HG03159 (cell line): ENCODE measurements around the gene CSTF2T.

Experiments
- ATAC-seq: cut with Tn5 transposase; IDR thresholded peaks from one replicate; pipeline ENCODE4 v1.9.1; 2021; ENCODE audit warnings: mild to moderate bottlenecking, moderate library complexity; ENCODE audit not compliant: unreplicated experiment

Gene CSTF2T, protein sequence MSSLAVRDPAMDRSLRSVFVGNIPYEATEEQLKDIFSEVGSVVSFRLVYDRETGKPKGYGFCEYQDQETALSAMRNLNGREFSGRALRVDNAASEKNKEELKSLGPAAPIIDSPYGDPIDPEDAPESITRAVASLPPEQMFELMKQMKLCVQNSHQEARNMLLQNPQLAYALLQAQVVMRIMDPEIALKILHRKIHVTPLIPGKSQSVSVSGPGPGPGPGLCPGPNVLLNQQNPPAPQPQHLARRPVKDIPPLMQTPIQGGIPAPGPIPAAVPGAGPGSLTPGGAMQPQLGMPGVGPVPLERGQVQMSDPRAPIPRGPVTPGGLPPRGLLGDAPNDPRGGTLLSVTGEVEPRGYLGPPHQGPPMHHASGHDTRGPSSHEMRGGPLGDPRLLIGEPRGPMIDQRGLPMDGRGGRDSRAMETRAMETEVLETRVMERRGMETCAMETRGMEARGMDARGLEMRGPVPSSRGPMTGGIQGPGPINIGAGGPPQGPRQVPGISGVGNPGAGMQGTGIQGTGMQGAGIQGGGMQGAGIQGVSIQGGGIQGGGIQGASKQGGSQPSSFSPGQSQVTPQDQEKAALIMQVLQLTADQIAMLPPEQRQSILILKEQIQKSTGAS

DNA sequence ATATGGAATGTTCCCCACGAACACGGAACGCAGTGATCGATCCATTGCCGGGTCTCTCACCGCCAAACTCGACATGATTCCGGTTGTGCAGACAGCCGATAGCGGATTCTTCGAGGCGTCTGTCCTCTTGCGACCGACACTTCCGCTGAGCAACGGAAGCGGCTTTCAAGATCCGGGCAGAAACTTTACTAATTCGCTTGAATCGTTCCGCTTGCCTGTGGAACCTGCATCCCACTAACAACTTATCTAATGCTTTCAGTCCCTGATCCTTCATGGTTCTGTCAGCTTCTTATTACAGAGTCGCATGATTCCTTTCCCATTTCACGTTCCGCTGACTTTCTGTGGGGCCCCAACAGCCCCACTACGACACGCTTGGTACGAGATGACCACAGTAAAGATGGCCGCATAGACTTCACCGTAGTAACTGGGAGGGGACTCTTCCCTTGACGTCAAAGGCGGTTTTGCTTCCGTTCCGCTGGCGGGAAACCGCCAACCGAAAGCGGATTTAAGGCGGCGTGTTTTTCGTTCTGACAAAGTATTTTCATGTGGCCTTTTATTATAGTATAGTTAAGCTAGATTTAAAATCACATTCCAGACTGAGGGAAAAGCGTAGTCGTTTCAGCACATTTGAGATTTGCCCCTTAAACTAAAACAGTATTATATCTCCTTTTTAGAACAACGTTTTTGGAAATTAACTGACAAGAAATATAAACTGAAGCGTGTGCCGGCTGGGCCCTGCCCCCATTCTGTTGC lies at the start of gene CSTF2T:
CSTF2T (minus strand) TSS at position 121 of the 753 bp plus-strand sequence; CDS start at position 75, 46 bp downstream.
- peak; percentile 95 for ATAC-seq

DNA sequence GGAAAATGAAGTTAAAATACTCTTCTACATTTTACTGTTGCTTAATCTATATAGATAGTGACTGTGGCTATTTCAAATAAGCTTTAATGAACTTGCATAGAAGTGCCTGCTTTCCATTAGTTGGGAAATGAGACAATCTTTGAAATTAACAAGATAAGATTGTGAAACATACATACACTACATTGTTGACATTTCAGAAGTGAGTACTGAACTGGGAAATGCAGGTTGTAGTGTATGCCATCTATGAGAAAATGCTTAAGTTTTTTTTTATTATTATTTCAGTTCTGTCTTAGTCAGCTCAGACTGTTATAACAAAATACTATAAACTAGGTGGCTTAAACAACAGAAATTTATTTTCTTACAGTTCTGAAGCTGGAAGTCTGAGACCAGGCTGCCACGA lies 49.6 kb upstream of the CSTF2T start:
- no peak for ATAC-seq

DNA sequence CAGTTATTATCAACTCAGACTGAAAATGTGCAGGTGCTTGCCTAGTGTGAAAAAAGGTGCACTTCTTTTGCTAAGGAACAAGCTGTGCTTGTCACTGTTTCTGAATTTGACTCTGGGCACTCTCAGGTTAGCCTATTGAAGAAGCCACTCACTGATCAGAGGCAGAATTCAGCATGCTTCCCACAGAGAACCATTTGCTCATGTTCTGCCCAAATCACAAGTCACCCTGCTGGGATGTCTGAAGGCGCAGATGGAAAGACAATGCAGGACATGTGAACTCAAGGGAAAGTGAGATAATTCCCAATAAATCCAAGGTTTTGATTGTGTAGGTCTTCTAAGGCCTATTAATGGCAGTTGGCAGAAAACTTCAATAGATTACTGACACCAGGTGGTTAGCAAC lies 47.8 kb upstream of the CSTF2T start:
- ATAC-seq = no peak

DNA sequence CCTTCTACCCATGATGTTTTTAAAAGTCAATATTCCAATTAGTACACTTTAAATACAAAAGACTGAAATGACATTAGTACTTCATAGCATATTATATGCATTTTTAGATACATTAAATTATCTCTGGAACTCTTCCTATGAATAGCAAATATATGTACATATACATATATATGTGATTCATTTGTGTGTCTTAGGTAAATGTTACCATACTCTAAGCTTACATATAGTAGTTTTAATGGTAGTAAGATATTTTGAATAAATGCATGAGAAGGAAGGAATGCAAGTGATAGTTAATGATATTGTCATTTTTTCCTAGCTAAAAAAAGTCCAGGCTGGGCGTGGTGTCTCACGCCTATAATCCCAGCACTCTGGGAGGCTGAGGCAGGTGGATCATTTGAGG lies 46.0 kb upstream of the CSTF2T start:
- no peak for ATAC-seq

DNA sequence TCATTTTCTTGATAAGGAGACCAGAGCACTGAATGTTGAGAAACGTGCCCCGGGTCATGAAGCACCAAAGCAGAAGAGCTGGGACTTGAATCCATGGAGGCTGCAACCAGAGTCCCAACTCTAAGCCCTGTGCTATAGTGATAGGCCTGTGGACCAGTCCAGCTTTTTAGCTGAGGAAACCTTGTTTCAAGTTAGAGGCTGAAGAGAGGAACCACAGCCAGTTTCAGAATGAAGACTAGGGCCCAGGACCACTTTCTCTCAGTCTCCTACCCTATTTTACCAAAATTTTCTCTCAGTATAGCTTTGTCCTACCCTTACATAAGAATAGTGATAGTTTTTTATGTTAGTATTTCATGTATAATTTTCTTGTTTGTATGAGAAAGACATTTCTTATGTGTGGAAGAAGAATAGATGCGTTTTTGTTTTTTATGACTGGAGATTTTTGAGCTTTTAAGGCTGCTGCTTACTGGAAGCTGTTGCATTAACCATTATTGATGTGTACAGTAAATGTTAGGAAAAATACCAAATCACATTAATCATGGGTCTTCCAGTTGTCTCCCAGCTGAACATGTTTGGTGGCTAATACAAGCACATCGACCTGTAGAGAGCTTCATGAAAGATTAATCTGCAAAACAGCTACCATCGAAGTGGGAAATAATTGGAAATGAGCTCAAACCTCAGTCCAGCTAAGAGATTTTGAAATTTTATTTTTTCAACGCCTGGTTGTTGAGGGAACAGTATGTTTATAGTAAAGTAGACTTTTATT lies 45.0 kb upstream of the CSTF2T start:
- ATAC-seq = no peak

DNA sequence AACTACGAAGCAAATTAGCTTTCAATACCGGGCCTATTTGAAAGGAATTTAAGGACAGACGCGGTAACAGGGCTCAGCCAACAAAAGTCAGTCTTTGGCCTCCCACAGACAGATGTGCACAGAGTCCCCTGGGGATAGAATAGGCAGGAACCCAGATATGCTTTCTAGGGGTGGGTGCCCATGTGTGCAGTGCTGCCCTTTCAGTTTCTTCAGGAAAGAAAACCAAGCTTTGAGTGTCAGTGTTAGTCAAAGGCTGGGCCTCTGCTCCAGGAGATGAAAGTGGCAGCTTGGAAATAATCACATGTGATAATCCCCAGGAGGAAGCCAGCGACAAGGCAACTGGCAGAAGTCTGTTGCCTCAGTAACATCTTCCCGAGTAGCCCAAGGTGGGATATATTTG lies 43.8 kb upstream of the CSTF2T start:
- peak; percentile 94 for ATAC-seq

DNA sequence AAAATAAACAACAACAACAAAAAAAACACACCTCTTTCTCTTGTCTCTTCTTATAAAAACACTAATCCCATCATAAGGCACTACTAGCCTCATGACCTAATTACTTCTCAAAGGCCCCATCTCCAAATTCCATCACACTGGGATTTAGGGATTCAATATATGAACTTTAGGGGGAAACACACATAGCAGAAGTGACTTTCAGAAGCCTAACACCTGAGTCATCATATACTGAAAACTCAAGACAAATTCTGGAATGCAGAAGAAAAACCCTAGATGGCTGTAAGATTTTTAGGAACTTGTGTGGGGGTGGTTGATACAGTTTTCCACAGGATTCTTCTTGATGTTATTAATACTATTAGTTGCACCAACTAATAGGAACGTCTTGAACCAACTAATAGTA lies 33.7 kb upstream of the CSTF2T start:
- ATAC-seq = no peak

DNA sequence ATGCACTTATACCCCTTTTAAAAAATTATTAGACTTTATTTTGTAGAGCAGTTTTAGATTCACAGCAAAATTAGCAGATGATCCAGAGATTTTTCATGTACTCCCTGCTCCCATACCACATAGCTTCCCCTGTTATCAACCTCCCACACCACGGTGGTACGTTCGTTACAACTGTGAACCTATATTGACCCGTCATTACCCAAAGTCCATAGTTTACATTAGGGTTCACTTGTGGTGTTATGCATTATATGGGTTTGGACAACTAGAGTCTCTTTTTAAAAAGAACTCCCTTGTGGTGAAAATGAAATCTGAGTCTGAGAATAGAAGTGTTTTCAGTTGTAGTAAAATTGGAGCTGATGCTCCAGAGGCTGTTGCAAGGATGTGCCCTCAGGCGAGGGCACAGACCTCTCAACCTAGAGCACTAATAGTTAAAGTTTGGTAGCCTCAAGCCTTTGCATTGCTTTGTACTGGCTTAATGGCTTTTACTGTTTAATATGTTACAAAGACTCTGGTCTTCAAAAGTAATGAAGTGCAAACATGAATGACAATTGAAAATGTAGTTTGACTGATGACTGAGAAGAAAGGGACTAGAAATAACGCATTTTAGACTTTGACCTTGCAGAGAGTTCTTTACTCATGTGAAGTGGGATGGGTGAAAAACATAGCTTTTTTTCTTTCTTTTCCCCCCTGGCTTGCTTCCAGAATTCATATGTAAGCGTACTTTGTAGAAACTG lies 30.6 kb upstream of the CSTF2T start:
- ATAC-seq = no peak

DNA sequence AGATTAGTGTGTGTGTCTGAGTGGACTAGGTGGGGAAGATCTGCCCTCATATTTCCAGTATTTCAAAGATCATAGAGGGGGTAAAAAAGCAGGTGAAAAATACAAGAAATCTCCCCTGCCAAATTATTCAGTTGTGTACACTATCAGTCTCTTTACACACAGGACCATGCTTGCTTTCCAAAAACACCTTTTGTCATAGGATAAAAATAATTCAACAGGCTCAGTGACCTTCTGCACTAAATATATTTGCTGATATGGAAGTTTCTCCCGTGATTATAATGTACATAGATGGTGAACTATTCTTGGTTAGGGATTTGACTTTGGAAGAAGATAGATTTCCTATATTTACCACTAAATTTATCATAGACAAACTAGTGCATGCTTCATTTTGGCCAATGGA lies 24.6 kb upstream of the CSTF2T start:
- no peak for ATAC-seq

DNA sequence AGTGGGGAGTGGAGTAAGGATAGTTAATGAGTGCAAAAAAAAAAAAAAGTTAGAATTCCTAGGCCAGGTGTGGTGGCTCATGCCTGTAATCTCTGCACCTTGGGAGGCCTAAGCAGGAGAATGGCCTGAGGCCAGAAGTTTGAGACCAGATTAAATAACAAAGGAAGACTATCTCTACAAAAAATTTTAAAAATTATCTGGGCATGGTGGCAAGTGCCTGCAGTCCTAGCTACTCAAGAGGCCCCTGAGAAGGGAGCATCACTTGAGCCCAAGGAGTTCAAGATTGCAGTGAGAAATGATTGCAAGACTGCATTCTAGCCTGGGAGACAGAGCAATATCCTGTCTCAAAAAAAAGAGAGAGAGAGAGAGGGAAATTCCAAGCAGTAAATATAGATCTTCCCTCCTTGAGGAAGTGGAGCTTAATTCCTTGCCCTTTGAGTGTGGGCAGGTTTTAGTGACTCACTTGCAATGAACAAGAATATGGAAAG lies 19.5 kb upstream of the CSTF2T start:
- no peak for ATAC-seq

DNA sequence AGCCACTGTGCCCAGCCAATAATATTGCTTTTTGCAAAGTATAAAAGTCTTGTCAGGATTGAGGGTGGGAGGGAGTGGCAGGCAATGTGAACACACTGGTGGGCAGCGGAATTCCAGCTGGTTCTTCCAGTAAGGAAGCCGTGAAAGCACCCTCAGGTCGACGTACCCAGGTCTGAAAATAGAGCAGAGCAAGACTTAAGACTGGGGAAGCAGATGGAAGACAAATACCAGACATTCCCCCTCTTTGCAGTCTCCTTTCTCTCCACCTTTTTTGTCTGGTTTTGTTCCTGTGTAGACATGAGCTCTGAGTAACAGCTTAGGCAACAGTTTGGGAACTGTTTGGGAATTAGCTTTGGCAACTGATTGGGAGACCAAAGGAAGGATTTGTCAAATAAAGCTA lies 17.6 kb upstream of the CSTF2T start:
- no peak for ATAC-seq

DNA sequence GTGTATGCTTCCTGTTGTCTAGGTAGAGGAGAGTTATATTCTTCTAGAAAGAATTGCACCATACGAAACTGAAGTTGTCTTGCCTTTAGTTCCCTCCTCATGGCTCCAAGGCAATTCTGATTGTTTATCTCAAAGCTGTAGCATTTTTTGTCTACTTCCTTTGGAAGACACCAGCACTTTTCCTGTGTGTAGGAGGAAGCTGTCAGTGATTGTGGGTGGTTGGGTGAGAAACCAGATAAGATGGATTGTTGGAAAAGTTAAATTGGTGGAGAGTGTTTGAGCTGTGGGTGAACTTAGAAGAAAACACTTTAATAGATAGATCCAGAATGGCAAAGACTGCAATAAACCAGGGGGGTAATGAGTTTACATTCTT lies 12.1 kb upstream of the CSTF2T start:
- ATAC-seq = no peak

DNA sequence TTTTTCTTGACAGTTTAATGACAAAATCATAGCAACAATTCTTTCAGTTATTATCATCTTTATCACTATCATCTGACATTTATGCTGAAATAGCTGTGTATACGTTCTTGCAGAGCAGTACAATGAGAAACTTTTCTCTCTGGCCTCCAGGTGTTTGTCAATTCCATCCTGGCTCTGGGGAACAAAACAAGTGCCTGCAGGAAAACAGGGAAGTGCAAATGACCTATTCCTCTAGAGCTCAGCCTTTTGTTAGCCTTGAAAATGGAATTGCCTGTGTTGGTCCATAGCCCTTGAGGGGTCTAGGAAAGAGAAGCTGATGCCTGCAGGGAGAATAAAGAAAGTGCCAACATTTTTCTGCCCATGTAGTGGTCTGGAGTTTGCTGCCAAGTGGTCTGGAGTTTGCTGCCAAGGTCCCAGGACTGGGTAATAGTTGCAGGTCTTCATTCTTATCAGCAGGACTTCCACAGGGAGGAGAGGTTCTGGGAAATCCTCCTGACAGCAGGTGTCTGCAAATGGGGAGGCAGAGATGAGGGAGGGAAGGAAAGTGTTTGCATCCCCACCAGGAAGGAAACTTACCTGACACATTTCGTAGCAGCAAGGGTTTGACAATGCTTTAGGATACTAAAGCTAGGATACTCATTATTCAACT lies 10.1 kb upstream of the CSTF2T start:
- no peak for ATAC-seq

DNA sequence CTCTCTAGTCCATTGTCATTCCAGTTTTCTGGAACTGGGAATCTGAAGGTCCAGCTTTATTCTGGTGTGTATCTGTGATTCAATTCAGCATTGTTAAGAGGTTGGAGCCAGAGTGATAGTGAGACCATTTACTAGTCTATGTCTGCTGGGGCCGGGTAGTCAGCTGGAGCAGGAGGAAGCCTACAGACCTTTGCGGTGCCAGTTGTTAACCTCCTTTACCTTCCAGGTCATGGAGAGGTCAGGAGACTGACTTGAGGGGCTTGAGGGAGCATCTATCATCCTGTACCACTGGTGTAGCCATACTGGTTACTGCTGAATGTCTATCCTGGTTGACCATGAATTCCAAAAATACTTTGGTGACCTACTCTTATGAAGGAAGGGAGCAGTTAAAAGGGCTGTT lies 9.2 kb upstream of the CSTF2T start:
- no peak for ATAC-seq

DNA sequence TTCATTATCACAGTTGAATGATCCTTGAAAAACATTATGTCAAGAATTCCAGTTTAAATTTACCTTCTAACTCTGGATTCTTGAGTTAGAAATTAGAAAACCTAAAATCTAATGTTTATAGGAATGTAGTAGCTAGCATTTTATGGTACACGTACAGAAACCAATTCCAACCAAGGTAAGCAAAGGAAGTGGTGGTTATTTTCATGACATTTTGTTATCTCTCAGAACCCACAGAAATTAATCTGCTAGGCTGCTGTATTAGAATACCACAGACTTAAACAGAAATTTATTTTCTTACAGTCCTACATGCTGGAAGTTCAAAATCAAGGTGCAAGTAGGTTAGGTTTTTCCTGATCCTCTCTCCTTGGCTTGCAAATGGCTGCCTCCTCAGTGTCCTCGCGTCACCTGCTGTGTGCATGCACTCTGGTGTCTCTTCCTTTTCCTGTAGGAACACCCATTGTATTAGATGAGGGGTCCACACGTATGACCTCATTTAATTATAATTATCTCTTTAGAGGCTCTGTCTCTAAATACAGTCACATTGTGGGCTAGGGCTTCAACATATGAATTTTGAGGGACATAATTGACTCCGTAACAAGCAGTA lies 8.5 kb upstream of the CSTF2T start:
- ATAC-seq = no peak

DNA sequence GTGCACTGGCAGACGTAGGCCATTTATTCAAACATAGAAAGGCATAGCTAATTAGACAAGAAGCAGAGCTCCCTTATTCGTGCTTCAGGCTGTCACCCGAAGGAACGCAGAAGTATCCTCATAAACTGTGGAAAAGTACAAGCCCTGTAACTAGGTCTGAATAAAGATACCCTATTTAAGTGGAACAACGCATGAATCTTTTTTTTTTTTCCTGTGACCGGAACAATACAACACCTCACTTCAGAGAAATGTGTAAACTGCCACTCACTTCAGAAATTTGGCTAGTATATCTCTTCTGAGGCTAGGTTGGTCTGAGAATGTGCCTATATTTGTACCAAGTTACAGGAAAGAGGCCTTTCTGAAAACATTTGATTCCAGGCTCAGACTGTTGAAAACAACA lies 8.0 kb upstream of the CSTF2T start:
- no peak for ATAC-seq

DNA sequence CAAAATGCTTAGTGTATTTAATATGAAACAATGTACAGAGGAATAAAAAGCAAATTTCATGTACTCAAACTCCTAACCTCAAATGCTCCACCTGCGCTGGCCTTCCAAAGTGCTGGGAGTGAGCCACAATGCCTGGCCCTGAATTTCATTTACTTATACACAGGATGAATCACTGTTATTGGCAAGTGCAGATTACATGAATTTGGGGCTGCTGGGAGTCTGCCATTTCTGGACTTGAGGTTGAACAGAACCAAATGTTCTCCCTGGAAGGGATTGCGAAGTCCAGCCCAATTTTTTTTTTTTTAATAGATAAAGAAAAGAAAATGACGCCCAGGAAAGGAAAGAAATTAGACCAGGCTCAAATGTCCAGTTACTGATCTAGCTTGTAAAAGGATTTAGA lies 6.8 kb upstream of the CSTF2T start:
- ATAC-seq = no peak

DNA sequence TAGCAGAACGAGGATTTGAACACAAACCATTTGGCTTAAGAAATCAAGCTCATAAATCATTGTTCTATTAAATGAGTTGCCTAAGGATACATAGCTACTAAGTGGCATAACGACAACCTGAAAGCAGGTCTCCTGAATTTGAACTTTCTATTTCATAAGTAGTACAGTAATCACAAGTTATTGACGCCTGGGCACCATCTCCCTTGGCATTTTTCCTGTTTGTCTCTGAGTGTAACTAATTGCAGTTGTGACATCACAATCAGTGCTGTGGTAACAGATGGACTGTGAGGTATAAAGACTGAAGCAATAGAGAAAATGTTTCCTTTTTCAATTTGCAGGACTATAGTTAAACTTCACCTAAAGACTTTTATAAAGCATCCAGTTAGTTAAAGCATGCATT lies 6.4 kb upstream of the CSTF2T start:
- no peak for ATAC-seq

DNA sequence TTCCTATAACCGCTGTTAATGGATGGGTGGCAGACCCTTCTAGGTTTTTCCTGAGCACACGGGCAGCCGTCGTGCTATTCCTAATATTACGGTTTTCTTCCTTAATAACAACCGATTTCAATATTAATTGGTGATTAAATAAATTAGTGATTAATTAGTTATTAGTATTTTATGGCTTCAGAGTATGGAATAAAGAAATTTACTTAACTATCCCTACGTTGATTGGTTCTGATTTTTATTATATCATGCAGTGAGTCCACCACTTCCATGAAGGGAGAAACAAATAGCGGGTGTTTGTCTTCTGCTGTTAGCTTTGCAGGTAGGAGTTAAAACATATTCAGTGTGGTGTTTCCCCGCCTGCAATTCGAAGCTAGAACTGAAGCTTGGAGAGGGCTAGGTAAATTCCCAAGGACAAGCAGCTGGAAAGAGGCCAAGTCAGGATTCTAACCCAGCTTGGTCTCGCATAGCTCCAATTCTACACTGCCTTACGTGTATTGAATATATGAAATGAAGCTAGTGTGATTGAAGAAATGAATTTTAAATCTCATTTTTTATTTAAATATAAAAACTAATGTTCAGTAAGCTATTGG lies 928 bp upstream of the CSTF2T start:
- ATAC-seq = no peak
